SK-N-MC (cell line): Measurements from ENCODE around the gene JAKMIP1.

Experiments
- EZH2 ChIP-seq: fragments of 200-600 bp; sonication (generic); IDR thresholded peaks from one replicate; pipeline ENCODE4 v1.6.1; 2017; ENCODE audit warnings: antibody characterized with exemption
- POLR2AphosphoS5 ChIP-seq: IDR thresholded peaks from 2 replicates; pipeline ENCODE4 v1.6.1; 2012; ENCODE audit warnings: mild to moderate bottlenecking, low read depth, low read length, borderline replicate concordance

DNA sequence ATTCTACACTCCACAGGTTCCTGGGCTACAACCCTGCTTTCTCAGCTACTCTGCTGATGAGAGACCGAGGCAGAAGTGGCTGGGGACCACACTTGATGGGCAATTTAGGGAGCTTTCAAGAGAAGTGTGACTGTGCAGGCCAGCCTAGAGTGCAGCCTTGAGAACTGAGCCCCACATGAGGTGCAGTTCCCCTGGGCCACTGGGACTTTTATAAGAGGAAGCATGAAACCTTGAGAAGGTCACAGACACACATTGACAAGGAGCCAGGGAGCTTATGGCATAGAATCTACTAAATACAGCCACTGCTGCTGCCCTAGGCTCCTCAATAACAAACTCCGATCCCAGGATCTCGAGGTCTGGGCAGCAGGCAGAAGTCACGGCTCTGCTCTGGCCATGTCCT, 195.2 kb downstream of the JAKMIP1 start:
- no peak for TF ChIP-seq EZH2
- TF ChIP-seq POLR2AphosphoS5, result no peak
